EH (cell line): ENCODE results near the gene TNF.

Experiments used
- DNase-seq: peaks from one replicate; pipeline ENCODE4 v3.0.0-alpha.2; 2015; ENCODE audit warnings: low read depth

TNF gene

DNA sequence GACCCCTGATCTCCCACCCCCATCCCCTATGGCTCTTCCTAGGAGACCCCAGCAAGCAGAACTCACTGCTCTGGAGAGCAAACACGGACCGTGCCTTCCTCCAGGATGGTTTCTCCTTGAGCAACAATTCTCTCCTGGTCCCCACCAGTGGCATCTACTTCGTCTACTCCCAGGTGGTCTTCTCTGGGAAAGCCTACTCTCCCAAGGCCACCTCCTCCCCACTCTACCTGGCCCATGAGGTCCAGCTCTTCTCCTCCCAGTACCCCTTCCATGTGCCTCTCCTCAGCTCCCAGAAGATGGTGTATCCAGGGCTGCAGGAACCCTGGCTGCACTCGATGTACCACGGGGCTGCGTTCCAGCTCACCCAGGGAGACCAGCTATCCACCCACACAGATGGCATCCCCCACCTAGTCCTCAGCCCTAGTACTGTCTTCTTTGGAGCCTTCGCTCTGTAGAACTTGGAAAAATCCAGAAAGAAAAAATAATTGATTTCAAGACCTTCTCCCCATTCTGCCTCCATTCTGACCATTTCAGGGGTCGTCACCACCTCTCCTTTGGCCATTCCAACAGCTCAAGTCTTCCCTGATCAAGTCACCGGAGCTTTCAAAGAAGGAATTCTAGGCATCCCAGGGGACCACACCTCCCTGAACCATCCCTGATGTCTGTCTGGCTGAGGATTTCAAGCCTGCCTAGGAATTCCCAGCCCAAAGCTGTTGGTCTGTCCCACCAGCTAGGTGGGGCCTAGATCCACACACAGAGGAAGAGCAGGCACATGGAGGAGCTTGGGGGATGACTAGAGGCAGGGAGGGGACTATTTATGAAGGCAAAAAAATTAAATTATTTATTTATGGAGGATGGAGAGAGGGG, 1.9 kb upstream of the TNF start:
- DNase-seq = no peak

DNA sequence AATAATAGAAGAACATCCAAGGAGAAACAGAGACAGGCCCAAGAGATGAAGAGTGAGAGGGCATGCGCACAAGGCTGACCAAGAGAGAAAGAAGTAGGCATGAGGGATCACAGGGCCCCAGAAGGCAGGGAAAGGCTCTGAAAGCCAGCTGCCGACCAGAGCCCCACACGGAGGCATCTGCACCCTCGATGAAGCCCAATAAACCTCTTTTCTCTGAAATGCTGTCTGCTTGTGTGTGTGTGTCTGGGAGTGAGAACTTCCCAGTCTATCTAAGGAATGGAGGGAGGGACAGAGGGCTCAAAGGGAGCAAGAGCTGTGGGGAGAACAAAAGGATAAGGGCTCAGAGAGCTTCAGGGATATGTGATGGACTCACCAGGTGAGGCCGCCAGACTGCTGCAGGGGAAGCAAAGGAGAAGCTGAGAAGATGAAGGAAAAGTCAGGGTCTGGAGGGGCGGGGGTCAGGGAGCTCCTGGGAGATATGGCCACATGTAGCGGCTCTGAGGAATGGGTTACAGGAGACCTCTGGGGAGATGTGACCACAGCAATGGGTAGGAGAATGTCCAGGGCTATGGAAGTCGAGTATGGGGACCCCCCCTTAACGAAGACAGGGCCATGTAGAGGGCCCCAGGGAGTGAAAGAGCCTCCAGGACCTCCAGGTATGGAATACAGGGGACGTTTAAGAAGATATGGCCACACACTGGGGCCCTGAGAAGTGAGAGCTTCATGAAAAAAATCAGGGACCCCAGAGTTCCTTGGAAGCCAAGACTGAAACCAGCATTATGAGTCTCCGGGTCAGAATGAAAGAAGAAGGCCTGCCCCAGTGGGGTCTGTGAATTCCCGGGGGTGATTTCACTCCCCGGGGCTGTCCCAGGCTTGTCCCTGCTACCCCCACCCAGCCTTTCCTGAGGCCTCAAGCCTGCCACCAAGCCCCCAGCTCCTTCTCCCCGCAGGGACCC, 981 bp upstream of the TNF start:
- DNase-seq = no peak

DNA sequence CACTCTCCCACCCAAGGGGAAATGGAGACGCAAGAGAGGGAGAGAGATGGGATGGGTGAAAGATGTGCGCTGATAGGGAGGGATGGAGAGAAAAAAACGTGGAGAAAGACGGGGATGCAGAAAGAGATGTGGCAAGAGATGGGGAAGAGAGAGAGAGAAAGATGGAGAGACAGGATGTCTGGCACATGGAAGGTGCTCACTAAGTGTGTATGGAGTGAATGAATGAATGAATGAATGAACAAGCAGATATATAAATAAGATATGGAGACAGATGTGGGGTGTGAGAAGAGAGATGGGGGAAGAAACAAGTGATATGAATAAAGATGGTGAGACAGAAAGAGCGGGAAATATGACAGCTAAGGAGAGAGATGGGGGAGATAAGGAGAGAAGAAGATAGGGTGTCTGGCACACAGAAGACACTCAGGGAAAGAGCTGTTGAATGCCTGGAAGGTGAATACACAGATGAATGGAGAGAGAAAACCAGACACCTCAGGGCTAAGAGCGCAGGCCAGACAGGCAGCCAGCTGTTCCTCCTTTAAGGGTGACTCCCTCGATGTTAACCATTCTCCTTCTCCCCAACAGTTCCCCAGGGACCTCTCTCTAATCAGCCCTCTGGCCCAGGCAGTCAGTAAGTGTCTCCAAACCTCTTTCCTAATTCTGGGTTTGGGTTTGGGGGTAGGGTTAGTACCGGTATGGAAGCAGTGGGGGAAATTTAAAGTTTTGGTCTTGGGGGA, 754 bp downstream of the TNF start:
- no peak for DNase-seq

DNA sequence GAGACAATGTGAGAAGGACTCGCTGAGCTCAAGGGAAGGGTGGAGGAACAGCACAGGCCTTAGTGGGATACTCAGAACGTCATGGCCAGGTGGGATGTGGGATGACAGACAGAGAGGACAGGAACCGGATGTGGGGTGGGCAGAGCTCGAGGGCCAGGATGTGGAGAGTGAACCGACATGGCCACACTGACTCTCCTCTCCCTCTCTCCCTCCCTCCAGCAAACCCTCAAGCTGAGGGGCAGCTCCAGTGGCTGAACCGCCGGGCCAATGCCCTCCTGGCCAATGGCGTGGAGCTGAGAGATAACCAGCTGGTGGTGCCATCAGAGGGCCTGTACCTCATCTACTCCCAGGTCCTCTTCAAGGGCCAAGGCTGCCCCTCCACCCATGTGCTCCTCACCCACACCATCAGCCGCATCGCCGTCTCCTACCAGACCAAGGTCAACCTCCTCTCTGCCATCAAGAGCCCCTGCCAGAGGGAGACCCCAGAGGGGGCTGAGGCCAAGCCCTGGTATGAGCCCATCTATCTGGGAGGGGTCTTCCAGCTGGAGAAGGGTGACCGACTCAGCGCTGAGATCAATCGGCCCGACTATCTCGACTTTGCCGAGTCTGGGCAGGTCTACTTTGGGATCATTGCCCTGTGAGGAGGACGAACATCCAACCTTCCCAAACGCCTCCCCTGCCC, 1.7 kb downstream of the TNF start:
- DNase-seq = no peak

DNA sequence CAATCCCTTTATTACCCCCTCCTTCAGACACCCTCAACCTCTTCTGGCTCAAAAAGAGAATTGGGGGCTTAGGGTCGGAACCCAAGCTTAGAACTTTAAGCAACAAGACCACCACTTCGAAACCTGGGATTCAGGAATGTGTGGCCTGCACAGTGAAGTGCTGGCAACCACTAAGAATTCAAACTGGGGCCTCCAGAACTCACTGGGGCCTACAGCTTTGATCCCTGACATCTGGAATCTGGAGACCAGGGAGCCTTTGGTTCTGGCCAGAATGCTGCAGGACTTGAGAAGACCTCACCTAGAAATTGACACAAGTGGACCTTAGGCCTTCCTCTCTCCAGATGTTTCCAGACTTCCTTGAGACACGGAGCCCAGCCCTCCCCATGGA, 2.2 kb downstream of the TNF start:
- no peak for DNase-seq

DNA sequence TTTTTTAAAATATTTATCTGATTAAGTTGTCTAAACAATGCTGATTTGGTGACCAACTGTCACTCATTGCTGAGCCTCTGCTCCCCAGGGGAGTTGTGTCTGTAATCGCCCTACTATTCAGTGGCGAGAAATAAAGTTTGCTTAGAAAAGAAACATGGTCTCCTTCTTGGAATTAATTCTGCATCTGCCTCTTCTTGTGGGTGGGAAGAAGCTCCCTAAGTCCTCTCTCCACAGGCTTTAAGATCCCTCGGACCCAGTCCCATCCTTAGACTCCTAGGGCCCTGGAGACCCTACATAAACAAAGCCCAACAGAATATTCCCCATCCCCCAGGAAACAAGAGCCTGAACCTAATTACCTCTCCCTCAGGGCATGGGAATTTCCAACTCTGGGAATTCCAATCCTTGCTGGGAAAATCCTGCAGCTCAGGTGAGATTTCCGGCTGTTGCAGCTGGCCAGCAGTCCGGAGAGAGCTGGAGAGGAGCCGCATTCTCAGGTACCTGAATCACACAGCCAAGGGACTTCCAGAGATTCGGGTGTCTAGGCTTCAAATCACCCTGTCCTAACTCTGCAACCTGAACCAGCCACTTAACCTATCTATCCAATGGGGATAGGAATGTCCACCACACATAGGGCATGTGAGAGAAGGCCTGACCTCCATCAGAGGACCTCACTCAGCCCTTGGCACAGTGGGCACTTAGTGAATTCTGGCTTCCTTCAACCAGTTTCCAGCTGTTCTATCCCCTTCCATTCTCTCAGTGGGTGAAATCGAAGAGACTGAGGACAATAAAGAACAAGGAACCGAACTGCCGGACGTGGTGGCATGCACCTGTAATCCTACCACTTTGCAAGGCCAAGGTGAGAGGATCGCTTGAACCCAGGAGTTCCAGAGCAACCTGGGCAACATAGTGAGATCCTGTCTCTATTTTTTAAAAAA, 3.1 kb downstream of the TNF start:
- no peak for DNase-seq

DNA sequence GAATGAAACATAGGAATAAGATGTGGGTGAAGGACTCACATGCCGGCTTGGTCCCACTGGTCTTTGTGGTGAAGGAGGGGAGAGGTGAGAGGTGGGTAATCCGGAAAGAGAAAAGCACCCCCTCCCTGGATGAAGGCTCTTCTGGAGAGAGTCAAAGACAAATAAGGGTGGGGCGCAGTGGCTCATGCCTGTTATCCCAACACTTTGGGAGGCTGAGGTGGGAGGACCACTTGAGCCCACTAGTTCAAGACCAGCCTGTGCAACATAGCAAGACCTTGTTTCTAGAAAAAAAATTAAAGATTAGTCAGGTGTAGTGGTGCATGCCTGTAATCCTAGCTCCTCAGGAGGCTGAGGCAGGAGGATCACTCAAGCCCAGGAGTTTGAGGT, 3.7 kb downstream of the TNF start:
- DNase-seq = no peak

DNA sequence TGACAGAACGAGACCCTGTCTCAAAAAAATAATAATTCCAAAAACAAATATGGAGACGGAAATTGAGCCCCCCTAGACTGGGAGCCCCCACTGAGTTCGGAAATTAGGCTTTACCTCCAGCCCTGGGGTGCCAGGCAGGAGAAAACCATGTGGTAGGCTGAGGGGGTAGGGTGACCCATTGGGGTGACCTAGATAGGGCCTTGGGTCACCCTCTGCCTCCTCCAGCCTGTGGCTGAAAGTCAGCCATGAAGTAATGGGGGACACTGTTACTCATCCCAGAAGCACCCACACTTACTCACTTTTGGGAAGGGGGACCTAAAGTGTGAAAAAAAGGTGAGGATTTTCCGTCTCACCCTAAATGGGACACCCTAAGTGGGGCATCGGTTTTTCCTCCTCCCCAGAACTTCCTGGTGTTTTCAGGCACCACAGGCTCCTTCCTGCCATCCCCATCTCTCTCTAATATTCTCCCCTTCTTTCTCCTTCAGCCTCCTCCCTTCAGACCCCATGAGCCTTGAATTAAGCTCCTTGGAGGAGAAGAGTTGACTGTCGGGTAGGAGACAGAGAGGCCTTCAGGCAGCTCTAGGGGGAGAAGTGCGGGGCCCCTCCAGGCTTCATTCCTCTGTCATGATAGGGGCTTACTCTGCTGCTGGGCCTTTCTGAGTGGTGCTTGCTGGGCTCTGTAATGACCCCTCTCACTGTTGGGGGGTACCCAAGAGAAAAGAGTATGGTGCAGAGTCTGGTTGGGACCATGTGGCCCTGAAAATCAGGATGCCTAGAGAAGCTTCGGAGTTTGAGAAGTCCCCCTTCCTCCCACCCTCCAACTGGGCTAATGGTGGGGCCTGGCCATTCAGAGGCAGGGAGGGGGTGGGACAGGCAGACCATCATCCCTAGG, 4.4 kb downstream of the TNF start:
- DNase-seq = no peak

DNA sequence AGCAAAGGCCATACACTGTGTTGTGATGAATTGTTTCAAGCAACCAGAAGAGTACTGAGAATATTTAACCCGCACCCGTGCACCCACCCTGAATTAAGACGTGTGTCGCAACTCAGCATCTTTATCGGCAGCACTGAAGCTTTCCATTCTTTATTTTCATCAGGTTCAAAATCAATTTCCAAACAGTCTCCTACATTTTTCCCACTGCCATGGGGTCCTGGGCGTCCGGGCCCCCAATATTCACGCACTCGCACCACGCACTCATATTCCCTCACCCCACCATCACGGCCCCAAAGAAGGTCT, 5.0 kb downstream of the TNF start:
- DNase-seq = no peak

DNA sequence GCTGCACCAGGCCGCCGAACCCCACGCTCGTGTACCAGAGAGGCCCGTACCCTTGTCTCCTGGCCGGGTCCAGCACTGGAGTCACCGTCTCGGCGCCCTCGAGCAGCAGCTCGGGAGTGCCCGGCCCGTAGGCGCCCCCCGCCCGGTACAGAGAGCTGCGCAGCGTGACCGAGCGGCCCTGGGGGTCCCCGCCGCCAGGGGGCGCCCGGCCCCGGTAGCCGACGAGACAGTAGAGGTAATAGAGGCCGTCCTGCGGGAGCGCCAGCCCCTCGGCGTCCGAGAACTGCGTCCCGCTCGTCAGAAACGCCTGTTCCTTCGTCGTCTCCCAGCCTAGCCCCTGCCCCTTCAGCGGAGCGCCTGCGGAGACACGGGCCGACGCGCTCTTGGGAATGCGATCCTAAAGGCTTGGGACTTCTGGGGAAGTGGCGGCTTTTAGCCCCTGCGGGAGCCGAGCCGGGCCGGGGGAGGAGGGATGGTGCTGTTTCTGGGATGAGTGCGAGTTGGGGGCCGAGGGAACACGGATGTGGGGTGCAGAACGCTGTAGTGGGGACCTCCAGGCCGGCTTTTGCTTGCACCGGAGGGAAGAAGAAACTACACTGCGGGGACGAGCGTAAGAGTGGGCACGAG, 5.6 kb downstream of the TNF start:
- DNase-seq = peak; percentile 85

DNA sequence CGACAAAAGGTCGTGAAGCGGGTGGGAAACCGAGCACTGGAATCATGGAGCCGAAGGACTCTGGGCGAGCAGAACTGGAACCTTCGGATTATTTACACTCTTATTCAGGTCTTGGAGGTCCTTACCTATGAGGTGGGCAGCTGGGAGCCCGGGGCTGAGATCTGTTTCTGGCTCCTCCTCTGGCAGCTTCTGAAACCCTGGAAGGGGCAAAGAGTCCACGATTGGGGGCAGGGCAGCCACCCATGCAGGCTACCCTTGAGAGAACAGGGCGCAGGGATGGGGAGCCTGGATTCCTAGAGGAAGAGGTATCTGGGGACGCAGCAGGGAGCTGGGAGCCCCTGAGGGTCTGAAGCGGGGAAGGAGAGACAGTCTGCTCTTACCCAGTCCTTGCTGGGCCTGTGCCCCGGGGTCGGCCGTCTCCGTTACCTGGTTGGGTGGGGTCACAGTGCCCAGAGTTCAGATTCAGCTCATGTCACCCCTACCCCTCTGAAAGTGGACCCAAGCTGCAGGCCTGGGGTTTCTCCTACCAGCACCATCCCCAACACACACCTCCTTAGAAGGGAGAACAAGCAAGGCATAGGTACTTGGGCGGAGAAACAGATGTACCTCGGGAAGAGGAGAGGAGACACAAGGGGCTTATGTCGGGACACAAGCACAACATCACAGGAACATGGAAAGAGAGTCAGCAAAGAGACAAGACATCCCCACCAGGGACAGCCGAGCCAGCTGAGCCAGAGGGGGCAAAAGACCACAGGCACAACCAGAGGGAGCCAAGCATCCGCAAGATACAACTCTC, 6.3 kb downstream of the TNF start:
- DNase-seq = no peak

DNA sequence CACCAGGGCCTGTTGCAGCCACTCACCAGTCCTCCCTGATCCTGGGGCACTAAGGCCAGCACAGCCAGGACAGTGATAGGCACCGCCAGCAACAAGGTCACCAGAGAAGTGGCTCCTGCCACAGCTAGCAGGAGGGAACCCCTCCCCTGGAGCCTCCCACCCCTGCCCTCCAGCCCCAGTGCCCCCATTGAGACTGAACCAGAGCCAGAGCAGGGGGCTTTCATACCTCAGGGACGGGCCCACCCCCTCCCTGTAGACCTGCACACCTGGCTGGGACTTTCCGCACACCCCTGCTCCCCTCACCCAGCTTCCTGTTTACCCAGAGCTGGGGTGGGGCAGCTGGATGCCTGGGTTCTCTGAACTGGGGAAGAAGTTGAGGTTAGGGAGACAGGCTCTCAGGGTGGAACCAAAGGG, 6.9 kb downstream of the TNF start, which contains the start of gene LTB:
Gene LTB, minus strand, starts transcription at position 195 of the 414 bp plus-strand sequence. Its CDS starts 7 bp downstream, at position 188.
- DNase-seq = no peak

DNA sequence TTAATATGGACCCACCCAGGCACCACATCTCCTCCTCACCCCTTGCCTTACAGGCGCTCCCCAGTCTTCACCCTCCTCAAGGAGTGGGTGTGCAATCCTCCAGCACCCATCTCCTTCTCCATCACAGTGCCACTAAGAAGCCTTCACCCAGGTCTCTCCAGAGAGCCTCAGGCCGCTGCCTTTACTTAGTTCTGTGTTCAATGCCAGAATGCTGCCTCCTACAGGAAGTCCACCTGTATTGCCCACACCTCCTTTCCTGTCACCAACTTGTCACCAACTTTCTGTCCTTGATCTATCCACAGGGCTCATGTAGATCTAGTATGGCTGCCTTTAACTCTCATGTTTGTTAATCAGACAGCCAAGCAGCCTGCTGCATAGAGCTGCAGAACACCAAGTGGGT, 10.1 kb downstream of the TNF start:
- peak; percentile 27 for DNase-seq

DNA sequence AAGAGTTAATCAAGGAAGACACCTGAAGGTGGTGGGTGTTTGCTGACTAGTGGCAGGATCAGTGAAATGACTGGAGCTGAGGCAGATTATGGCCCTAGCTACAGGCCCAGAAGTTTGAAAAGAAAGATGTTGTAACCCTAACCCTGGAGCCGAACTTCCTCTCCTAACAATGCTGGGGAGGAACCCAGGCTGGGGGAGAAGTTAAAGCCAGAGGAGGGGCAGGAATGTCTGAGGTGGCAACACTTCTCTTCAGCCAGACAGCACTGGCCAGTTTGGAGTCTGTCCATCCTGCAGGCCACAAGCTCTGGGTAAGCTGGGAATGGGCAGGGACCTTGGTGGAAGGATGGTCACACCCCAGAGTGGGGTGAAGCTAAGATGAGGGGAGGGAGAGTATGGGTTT, 10.6 kb downstream of the TNF start, which contains the start of gene LST1:
Gene LST1, plus strand, starts transcription at position 270 of the 400 bp plus-strand sequence. CDS start 1,023 bp downstream, outside the sequence.
- DNase-seq = peak; percentile 13

DNA sequence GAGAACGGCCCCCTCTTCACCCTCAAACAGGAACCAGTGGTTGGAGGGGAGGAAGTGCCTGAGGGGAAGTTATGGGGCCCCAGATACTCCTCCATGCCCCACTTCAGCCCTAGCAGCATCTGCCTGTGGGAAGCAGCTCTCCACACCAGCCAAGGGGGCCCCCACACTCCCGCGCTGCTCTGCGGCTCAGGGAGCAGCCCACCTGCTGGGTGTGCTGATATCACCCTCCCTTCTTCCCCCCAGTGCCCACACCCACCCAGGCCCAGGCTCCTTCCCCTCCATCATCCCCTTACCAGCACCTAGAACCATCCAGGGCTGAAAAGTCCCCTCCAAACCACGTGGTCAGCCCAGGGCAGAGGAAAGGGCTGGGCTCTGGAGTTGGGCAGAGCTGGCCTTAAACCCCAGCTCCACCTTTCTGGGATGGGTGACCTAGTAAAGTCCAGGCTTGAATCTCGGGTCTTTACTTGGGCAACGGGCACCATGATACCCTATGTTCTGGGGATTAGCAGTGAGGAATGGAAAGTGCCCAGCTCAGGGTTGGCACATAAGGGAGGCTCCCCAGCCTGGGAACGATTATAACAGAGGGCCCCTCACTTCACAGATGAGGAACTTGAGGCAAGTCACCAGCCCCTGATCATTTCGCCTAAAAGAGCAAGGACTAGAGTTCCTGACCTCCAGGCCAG, 11.4 kb downstream of the TNF start:
- no peak for DNase-seq

DNA sequence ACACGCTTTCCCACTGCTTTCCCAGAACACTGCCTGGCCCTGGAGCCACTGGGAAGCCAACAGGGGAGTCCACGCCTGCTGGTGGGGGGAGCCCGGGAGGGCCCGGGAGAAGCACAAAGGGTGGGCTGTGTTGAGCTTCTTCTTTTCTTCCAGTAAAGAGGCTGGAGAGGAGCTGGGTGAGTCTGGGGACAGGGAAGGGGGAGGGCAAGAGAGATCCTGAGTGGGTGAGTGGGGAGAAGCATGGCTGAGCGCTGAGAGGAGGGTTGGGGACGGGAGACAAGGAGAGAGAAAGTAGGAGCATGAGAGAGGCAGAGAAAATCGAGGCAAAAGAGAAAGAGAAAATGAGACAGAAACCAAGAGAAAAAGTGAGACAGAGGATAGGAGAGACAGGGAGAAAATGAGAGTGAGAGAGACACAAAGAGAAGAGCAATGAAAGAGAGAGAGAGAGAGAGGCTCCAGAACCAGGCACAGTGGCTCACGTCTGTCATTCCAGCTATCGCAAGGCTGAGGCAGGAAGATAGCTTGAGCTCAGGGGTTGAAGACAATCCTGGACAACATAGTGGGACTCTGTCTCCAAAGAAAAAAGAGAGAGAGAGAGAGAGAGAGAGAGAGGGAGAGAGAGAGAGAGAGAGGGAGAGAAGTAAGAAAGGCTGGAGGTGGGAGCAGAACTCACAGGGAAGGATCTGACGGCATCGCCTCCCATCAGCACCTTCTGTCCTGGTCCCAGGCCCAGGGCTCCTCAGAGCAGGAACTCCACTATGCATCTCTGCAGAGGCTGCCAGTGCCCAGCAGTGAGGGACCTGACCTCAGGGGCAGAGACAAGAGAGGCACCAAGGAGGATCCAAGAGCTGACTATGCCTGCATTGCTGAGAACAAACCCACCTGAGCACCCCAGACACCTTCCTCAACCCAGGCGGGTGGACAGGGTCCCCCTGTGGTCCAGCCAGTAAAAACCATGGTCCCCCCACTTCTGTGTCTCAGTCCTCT, 12.7 kb downstream of the TNF start:
- DNase-seq = no peak
